KBM-7 (cell line): ENCODE measurements around the gene SFXN5.
"Not testable (repeated sequence)": the region's sequence is repeated elsewhere in the genome, so short reads cannot be mapped to it uniquely, and the experiment has no call there.

ENCODE experiments used
- DNase-seq: peaks from one replicate; pipeline ENCODE4 v3.0.0-alpha.2; 2015
- in situ Hi-C: fragments of 300-500 bp; cut with MboI; formaldehyde crosslinking; loops from 2 replicates; pipeline ENCODE4 v1.14.3; 2020; ENCODE audit warnings: low sequenced_read_pairs, low pct_unique_long_range_greater_than_20kb, mixed read lengths

SFXN5 gene, protein sequence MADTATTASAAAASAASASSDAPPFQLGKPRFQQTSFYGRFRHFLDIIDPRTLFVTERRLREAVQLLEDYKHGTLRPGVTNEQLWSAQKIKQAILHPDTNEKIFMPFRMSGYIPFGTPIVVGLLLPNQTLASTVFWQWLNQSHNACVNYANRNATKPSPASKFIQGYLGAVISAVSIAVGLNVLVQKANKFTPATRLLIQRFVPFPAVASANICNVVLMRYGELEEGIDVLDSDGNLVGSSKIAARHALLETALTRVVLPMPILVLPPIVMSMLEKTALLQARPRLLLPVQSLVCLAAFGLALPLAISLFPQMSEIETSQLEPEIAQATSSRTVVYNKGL

GRCh38 chr2:73071360-73072128 is at the start of gene SFXN5:
SFXN5 (minus strand) TSS chr2:73071712; CDS start chr2:73071705, 7 bp downstream.
- peak; percentile 98 for DNase-seq
- in situ Hi-C loops, result no loop called here

GRCh38 chr2:73119611-73120239 is 48.2 kb upstream of the SFXN5 start:
- in situ Hi-C loops, DNase-seq: not testable (repeated sequence)

DNA sequence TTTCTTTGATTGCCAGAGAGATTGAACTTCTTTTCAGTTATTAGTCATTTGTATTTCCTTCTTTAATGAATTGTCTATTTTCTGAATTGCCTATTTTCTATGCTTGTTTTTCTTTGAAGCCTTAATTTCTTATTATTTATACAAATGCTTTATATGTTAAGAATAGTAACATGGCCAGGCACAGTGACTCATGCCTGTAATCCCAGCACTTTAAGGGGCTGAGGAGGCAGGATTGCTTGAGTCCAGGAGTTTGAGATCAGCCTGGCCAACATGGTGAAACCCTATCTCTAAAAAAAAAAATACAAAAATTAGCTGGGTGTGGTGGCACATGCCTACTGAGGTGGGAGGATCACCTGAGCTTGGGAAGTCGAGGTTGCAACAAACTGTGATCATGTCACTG is 45.9 kb upstream of the SFXN5 start:
- in situ Hi-C loops, result no loop called here
- DNase-seq, result no peak

DNA sequence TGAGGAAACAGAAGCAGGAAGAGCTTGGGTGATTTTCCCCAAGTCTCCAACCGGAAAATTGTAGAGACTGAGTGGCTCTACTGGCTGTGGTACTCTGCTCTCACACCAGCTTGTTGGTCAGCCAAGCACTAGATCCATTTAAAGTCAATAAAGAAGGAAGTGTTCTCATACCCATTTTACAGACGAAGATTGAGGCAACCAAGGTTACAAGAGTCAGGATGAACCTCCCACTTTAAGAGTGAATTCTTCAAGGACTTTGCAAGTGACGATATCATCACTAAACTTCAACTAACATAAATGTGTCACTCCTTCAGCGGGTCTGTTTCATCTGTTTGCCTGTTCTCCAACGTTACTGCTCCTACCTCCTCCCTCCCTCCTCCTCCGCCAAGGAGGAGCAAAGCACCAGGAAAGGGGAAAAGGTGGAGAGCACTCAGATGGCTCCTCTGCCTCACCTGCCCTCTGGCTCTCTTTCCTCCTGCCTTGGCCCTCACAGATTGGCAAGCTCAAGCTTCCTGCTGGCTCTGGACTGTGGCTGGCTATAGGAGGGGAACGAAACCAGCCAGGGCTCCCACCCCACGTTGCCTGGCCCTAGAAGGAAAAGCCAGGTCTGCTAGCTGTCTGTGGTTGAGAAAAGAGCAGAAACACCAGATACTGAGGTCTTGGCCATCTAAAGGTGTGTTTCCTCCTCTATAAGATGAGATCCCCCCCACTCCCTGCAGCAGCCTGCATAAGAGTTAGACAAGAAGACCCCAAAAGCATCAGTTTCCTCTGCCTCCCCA is 44.9 kb upstream of the SFXN5 start:
- DNase-seq, result no peak
- in situ Hi-C loops, result no loop called here

DNA sequence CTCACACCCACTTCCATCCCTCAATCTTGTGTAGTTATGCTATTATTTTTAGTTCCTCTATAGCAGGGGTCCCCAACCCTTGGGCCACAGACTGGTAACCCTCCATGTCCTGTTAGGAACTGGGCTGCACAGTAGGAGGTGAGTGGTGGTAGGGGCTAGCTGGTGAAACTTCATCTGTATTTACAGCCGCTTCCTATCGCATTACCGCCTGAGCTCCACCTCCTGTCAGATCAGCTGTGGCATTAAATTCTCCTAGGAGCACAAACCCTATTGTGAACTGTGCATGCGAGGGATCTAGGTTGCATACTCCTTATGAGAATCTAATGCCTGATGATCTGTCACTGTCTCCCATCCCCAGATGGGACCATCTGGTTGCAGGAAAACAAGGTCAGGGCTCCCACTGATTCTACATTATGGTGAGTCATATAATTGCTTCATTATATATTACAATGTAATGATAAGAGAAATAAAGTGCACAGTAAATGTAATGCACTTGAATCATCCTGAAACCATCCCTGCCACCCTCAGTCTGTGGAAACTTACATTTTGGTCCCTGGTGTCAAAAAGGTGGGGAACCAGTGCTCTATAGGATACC is 42.9 kb upstream of the SFXN5 start:
- in situ Hi-C loops, result no loop called here
- DNase-seq, result no peak

DNA sequence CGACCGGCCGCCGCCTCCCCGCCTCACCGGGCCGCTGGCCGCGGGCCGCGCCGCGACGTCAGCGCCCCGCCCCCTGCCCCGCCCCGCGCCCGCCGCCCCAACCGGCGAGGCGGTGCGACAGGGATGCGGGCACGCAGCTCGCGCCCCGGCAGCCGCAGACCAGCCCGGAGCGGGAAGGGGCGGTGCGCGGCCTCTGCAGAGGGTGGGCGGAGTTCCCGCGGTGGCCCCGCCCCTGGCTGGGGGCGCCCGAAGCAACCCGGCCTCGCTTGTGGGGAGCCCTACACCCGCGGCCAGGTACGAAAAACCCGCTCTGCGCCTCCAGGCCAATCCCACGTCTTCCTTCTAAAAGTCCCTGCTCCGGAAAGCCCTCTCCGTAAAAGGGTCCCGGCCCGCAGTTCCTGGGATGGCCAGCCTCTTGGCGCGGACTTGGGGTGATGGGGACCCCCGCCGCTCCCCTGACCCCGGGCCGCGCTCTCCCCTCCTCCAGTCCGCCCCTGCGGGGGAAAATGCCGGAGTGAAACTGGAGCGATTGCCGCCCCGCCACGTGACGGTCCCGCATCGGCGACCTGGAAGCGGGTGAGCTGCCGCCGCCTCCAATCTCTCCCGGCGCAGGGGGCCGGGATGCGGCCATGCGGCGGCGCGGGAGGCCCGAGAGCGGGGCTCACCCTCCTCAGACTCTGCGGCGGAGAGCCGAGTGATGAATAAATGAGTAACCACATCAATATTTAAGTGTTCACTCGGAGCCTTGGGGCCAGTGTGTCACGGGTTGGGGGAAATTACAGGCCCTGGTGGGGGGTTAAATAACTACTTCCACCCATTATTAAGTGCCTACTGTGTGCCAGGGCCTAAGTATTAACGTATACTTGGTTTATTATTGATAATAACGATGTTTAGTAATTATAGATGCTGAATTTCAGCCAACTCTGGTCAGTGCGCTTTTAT is 41.7 kb upstream of the SFXN5 start, which contains the start of gene RAB11FIP5:
Gene RAB11FIP5 (minus strand): TSS at position 36 of the 942 bp plus-strand sequence. CDS start 171 bp downstream, outside the sequence.
- DNase-seq, result peak; percentile 61
- in situ Hi-C loops, result no loop called here

- peak; percentile 30 for DNase-seq
- in situ Hi-C loops, result no loop called here
Observed at GRCh38 chr2:73112026-73112912, 40.8 kb upstream of the SFXN5 start.

GRCh38 chr2:73111073-73112025 is 39.8 kb upstream of the SFXN5 start:
- in situ Hi-C loops, result no loop called here
- DNase-seq, result peak; percentile 67

GRCh38 chr2:73110168-73111072 is 38.9 kb upstream of the SFXN5 start:
- in situ Hi-C loops, result no loop called here
- no peak for DNase-seq

DNA sequence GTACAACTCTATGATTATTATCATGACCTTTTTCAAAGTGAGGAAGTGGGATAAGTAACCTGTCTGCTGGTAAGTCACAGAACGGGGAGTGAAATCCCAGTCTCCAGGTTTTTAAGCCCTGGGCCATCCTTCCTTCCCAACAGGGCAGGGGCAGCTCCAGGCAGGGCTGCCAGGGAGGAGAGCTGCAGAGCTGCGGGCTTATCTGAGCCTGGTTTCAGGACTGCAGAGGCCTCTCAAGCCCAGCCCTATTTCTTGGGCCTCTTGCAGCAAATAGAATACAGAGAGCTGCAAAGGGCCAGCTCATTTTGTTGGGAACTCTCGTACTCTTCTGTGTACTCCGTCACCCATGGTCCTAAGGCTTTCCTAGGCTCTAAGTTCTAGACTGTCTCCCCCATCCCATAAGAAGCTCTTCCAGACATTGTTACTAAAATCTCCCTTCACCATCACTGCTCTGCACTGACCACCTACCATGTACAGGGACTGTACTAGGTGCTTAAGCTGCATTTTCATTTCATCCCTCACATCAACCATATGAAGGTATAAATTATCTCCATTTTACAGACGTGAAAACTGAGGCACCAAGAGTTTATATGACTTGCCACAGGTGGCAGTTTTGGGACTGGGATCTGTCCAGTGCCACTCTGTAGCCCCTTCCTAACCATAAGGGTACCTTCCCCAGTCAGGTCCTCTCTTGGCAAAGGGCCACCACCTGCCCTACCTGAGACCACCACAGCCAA is 38.1 kb upstream of the SFXN5 start:
- in situ Hi-C loops, result no loop called here
- DNase-seq, result no peak

GRCh38 chr2:73107211-73107926 is 35.9 kb upstream of the SFXN5 start:
- no peak for DNase-seq
- in situ Hi-C loops, result no loop called here

DNA sequence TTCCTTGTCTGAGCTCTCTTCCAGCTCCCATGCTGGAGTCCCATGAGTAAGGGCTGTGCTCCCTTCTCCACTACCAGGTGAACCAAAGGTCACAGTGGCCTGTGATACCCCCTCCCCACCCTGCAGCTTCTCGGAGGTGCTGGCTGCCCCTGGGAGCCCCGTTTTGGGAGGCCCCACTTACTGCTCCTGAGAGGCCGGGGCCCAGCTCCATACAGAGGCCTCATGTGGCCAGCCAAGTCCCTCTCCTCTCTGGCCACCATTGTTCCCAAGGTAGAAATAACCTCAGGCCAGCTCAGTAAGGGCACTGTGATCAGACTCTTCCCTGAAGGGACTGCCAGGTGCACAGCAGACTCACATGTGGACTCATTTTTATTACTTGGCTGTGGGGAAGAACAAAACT is 35.3 kb upstream of the SFXN5 start:
- DNase-seq, result no peak
- in situ Hi-C loops, result no loop called here

DNA sequence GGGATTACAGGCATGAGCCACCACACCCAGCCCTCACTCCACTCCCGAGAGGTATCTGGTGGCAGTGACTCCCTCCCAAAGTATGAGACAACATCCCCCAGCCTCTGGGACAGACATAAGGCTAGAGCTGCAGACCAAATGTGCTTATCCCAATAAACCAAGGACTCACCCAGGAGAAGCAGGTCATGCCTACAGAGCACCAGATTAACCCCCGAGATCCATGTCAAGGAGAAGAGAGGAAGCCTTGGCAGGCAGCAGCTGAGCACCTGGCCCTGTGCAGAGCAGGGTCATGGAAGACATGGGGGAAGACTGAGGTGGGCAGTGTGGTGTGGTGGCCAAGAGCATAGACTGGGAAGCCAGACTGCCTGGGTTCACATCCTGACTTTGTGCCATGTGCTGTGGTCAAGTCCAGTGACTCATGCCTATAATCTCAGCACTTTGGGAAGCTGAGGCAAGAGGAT is 34.0 kb upstream of the SFXN5 start:
- DNase-seq, result no peak
- in situ Hi-C loops, result no loop called here

- no peak for DNase-seq
- in situ Hi-C loops, result no loop called here
Observed at GRCh38 chr2:73104933-73105332, 33.4 kb upstream of the SFXN5 start.
